Measurements from ENCODE around the gene MMP20. TPM values are rescaled to one million over a fixed set of nuclear protein-coding genes. Genes with fewer than 3 reads are reported as not detected.

MMP20 gene
- total RNA-seq, 1 experiment from 2014 or later, result 0.30 TPM

GRCh38 chr11:102590276-102591049 is 34.7 kb downstream of the MMP20 start:
- no peaks in the 10 kb centered on the region for H3K79me2 ChIP-seq (ENCODE audit: insufficient read depth, low read length)
- intact Hi-C loops (cut with micrococcal nuclease), result no loop called here
- no peak overlapping the region for H3K4me2 ChIP-seq (ENCODE audit: low read length)
- H3K4me1 ChIP-seq (ENCODE audit: control insufficient read depth in 1 of 2, insufficient read depth in 2 of 2, low read length in 2 of 2), result peaks cover 0 to 20% of the 10 kb centered on the region in 2 experiments; a peak in 1 of 4 replicates
- H3K27me3 ChIP-seq (ENCODE audit: insufficient read depth, low read length), result no peaks in the 10 kb centered on the region
- BruUV-seq (replicated peaks), result no TSS peak
- ATAC-seq, result no peak
- no peaks in the 10 kb centered on the region for H3K9me2 ChIP-seq (ENCODE audit: insufficient read depth)
- no peak overlapping the region for H3K4me3 ChIP-seq (replicated peaks in 1 of 2; ENCODE audit: low read depth in 1 of 2, low read length in 2 of 2)
- no peak for DNase-seq (ENCODE audit: low read depth, low spot score)
- ChIA-PET CTCF (no interaction called here), RAD21 (ENCODE audit: low non-redundant PET in 1 of 2, low total read pairs in 2 of 2, uncharacterized antibody in 2 of 2, unreplicated experiment in 2 of 2) (no interaction called here), POLR2A (no interaction called here)
- no peaks in the 10 kb centered on the region for H3K9me3 ChIP-seq (ENCODE audit: control insufficient read depth in 1 of 2, insufficient read depth in 1 of 2, low read depth in 1 of 2, low read length in 2 of 2)
- H3K27ac ChIP-seq (ENCODE audit: low read depth, low read length), result no peak overlapping the region
- peak overlapping the region; percentile 38 for H2AFZ ChIP-seq (ENCODE audit: low read depth, low read length, poor library complexity, severe bottlenecking)
- 0 out of 4 replicates have a peak, but pooled peaks cover 0 to under 1% of the 10 kb centered on the region in 2 experiments for H3K36me3 ChIP-seq (ENCODE audit: control insufficient read depth in 1 of 2, insufficient read depth in 2 of 2, low read length in 2 of 2)
- H4K20me1 ChIP-seq (ENCODE audit: insufficient read depth), result no peaks in the 10 kb centered on the region
- H3K9ac ChIP-seq (ENCODE audit: low read length), result no peak overlapping the region
- no peak for TF ChIP-seq JUND (IDR thresholded peaks at IDR 0.05)
- no peak for TF ChIP-seq REST (IDR thresholded peaks at IDR 0.05; ENCODE audit: low read depth)
- no peak for TF ChIP-seq EZH2 (IDR thresholded peaks at IDR 0.05)
- no peak for TF ChIP-seq ELF1 (IDR thresholded peaks at IDR 0.05; ENCODE audit: borderline replicate concordance, low read depth)
- TF ChIP-seq ATF3 (IDR thresholded peaks at IDR 0.05), result no peak
- no peak for TF ChIP-seq CBX3 (IDR thresholded peaks at IDR 0.05; ENCODE audit: low read depth)
- TF ChIP-seq TCF7L2 (IDR thresholded peaks at IDR 0.05; ENCODE audit: borderline replicate concordance, extremely low read depth, insufficient read depth, insufficient read length), result no peak
- no peak for TF ChIP-seq EGR1 (IDR thresholded peaks at IDR 0.05; ENCODE audit: low read depth)
- no peak for TF ChIP-seq SIN3A (IDR thresholded peaks at IDR 0.05; ENCODE audit: low read depth)
- no peak for TF ChIP-seq CTCF (IDR thresholded peaks at IDR 0.05 in 2 of 3, conservative IDR thresholded peaks at IDR 0.05 in 1 of 3; ENCODE audit: borderline replicate concordance in 1 of 3, insufficient read depth in 1 of 3, low read depth in 2 of 3, low read length in 2 of 3)
- TF ChIP-seq POLR2AphosphoS5 (IDR thresholded peaks at IDR 0.05; ENCODE audit: low read depth, low read length), result no peak
- no peak for TF ChIP-seq ZBTB33 (IDR thresholded peaks at IDR 0.05; ENCODE audit: extremely low read depth, insufficient replicate concordance, low read length)
- no peak for TF ChIP-seq CEBPB (IDR thresholded peaks at IDR 0.05; ENCODE audit: low read depth)
- no peak for TF ChIP-seq RAD21 (IDR thresholded peaks at IDR 0.05; ENCODE audit: low read depth)
